Middle frontal gyrus (tissue), 1 donor: Measurements from ENCODE around the gene TES.
"Not testable (repeated sequence)": the region's sequence is repeated elsewhere in the genome, so short reads cannot be mapped to it uniquely, and the experiment has no call there.

Experiments
- DNase-seq: peaks from one replicate; pipeline ENCODE4 v3.0.0-alpha.2; 2015; ENCODE audit warnings: low spot score; ENCODE audit errors: extremely low spot score

TES gene

DNA sequence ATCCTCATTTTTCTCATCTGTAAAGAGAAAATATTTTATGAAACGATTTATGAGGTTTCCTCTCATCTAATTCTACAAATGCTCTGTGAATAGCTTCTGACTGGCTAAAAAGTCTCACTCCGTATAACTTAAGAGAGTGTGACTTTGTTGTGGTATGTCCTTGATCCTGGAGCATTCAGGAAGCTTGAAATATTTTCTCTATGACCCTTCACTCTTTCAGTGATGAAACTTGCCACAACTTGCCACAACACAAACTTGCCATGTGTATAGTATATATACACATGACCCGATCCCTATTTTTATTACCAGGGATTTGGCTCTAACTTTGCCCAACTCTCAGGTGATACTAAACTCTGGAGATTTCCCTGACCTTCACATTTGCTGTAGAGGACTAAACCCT, 74.1 kb downstream of the TES start:
- DNase-seq: no peak

DNA sequence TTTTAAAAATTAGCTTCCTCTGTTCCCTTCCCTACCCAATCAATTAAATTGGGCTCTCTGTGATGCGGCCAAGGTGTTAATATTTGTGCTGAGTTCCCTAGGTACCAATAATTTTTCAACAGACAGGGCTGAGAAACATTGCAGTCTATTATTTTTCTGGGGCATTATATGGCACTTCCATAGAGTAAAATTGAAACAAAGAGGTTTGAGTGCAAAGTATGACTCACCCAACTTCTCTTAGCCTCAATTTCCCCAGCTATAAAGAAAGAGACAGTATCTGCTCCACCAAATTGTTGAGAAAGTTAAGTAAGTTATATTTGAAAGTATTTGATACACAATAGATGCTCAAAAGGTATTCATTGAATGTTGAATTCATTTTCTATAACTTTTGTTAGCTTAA, 74.9 kb downstream of the TES start:
- no peak for DNase-seq

DNA sequence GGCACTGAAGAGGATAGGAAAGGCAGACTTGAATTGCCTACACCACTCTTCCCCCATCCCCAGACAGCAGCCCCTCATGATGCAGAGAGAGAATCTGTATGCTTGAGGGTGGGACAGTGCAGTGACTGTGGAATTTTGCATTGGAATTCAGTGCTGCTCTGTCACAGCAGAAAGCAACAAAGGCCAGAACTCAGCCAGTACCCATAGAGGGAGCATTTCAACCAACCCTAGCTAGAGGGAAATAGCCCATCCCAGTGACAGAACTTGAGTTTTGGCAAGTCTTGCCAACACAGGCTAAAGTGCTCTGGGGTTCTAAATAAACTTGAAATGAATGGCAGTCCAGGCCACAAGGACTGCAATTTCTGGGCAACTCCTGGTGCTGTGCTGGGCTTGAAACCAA, 80.4 kb downstream of the TES start:
- DNase-seq: no peak

DNA sequence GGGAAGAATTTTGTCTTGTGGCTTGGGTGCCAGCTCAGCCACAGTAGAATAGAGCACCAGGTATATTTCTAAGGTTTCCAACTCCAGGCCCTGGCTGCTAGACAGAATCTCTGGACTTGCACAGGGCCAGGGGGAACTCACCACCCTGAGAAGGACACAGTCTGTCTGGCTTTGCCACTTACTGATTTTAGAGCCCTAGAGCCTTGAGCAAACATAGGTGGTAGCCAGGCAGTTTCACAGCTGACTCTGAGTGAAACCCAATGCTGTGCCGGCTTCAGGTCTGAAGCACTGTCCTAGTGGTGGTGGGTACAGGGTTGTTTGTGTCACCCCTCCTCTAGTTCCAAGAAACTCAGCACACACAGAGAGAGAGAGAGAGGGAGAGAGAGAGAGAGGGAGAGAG, 81.6 kb downstream of the TES start:
- no peak for DNase-seq

DNA sequence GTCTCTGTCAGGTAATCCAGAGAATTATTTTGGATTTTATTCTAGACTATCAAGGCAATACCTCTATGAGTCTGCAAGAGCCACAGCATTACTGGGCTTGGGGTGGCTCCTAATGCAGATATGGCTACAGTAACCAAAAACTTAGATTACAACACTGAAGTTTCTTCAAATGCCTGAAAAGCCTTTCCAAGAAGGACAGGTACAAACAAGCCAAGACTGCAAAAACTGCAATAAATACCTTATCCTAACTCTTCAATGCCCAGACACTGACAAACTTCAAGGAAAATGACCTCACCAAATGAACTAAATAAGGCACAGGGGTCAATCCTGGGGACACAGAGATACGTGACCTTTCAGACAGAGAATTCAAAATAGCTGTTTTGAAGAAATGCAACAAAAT, 82.0 kb downstream of the TES start:
- DNase-seq: no peak

DNA sequence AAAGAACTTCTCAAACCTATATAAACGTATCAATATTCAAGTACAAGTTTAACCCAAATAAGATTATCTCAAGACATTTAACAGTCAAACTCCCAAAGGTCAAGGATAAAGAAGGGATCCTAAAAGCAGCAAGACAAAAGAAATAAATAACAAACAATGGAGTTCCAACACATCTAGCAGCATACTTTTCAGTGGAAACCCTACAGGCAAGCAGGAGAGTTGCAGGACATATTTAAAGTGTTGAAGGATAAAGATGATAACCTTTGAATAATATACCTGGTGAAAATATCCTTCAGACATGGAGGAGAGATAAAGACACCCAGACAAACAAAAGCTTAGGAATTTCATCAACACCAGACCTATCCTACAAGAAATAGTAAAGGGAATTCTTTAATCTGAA, 82.8 kb downstream of the TES start:
- DNase-seq: no peak

DNA sequence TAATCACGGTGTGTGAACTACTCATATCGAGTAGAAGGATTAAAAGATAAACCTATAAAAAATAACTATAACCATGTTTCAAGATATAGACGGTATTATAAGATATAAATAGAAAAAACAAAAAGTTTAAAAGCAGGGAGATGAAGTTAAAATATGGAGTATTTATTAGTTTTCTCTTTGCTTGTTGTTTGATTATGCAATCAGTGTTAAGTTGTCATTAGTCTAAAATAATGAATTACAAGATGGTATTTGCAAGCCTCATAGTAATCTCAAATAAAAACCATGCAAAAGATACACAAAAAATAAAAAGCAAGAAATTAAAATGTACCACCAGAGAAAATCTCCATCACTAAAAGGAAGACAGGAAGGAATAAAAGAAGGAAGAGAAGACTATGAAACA, 83.3 kb downstream of the TES start:
- no peak for DNase-seq

DNA sequence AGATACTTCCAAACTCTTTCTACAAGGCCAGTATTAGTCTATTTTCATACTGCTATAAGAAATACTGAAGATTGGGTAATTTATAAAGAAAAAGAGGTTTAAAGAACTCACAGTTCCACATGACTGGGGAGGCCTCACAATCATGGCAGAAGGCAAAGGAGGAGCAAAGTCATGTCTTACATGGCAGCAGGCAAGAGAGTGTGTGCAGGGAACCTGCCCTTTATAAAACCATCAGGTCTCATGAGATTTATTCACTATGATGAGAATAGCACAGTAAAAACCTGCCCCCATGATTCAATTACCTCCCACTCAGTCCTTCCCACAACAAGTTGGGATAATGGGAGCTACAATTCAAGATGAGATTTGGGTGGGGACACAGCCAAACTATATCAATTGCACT, 85.6 kb downstream of the TES start:
- not testable (repeated sequence) for DNase-seq

DNA sequence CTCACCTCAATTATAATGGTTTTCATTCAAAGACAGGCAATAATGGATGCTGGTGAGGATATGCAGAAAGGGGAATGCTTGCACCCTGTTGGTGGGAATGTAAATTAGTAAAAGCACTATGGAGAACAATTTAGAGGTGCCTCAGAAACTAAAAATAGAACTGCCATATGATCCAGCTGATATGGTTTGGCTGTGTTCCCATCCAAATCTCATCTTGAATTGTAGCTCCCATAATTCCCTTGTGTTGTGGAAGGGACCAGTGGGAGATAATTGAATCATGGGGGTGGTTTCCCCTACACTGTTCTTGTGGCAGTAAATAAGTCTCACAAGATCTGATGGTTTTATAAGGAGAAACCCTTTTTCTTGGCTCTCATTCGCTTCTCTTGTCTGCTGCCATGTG, 87.7 kb downstream of the TES start:
- DNase-seq: no peak

DNA sequence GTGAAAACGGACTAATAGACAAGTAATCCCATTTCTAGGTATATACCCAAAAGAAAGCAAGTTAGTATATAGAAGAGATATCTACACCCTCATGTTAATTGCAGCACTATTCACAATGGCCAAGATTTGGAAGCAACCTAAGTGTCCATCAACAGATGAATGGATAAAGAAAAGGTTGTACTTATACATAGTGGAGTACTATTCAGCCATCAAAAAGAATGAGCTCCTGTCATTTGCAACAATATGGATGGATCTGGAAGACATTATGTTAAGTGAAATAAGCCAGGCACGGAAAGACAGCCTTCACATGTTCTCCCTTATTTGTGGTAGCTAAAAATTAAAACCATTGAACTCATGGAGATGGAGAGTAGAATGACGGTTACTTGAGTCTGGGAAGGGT, 88.2 kb downstream of the TES start:
- no peak for DNase-seq

DNA sequence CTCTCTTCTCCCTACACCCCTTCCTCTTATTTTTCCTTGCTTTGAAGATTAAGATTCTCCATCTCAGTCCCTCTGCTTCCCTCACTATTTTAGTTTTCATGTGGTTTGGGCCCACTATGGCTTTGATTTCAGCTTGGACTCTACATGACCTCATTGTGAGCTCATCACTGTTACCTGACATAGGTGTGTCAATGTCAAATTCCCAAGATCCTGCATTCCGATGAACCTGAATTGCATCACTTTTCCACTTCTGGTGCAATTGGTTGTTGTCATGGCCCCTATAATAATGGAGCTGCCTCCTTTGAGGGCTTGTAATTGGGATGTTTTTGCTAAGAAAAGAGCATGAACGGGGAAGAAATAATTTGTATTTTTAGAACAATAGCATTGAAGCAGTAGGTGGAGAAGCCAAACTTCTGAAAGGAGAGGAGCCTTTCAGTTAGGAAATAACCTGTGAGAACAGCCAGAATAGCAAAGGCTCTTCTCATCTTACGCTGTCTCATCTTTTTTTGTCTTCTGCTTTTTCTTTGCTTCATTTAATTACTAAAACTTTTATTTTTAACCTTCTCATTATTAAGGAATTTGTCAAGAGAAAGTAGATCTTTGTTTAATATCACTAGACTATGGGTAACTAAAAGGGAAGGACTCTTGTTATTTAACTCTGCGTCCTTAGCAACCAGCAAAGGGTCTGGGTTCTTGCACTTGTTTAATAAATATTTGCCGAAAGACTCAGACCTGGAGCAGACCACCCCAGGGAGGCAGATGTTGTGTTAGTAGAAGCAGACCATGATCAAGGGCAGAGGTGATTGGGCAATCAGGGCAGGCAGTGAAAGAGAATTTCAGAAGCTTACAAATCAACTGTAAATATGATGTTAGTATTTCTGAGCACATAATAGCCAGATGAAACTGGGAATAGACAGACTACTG, 95.4 kb downstream of the TES start:
- no peak for DNase-seq

DNA sequence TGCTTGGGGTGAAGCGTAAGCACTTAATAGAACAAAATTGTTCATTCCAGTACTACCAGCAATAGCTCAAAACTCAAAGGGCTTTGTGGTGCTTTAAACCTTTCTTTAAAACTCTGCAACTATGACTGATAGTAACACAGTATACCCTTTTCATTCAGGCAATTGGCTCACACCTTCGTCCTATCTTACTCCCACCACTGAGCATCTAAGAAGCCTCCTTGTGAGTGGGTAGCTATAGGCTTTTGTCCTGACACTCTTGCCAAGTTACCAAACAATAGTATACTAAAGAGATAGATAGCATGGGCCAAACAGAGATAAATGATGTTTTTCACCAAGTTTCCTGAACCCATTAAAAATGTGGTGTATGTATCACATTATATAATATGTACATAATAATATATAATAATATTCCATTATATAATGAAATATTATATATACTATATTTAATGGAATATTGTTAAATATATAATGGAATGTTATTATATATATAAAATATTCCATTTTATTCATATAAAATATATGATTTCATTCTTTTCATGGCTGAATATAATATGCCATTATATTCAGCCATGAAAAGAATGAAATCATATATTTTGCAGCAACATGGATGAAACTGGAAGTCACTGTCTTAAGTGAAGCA, 96.2 kb downstream of the TES start:
- no peak for DNase-seq

DNA sequence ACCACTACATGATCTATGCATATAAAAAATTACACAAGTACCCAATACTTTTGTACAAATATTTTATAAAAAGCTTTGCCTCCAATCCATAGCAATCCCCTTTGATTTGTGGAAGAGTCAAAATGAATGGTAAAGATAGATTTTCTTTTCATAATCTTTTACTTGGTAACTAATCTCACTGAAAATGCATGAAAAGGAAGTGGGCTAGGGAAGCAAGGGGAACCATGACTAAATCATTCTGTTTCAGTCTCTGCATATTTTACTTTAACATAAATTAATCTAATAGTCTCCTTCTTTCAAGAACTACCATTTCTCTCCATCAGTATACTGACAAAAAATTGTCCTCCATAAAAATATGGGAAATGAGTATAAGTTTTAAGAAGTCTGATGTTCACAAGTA, 96.9 kb downstream of the TES start:
- DNase-seq: no peak
